SJCRH30 (cell line): ENCODE measurements around the gene ELAVL1. TPM values are rescaled to one million over a fixed set of nuclear protein-coding genes. Genes with fewer than 3 reads are reported as not detected.
"Not testable (repeated sequence)": the region's sequence is repeated elsewhere in the genome, so short reads cannot be mapped to it uniquely, and the experiment has no call there.

Experiments
- DNase-seq, 2 experiments: peaks; one replicate each; pipeline ENCODE4 v3.0.0-alpha.2; 2015 to 2020
- H3K27ac ChIP-seq: fragments of 250-450 bp; sonication (Bioruptor Pico); 2 replicates; pipeline ENCODE4 v1.5.1; 2020; ENCODE audit warnings: mild to moderate bottlenecking, moderate library complexity
- H3K27me3 ChIP-seq: fragments of 250-450 bp; sonication (Bioruptor Pico); 2 replicates; pipeline ENCODE4 v1.5.1; 2020; ENCODE audit warnings: mild to moderate bottlenecking, moderate library complexity
- H3K36me3 ChIP-seq: fragments of 250-450 bp; sonication (Bioruptor Pico); 2 replicates; pipeline ENCODE4 v1.5.1; 2020; ENCODE audit warnings: mild to moderate bottlenecking, moderate library complexity
- H3K4me1 ChIP-seq: fragments of 250-450 bp; sonication (Bioruptor Pico); 2 replicates; pipeline ENCODE4 v1.5.1; 2020; ENCODE audit warnings: mild to moderate bottlenecking, moderate library complexity
- H3K4me3 ChIP-seq: fragments of 250-450 bp; sonication (Bioruptor Pico); 2 replicates; pipeline ENCODE4 v1.5.1; 2020; ENCODE audit warnings: mild to moderate bottlenecking, moderate library complexity
- H3K9me3 ChIP-seq: fragments of 250-450 bp; sonication (Bioruptor Pico); replicated peaks from 2 replicates; pipeline ENCODE4 v1.5.1; 2020; ENCODE audit warnings: mild to moderate bottlenecking, moderate library complexity
- total RNA-seq: library from RNA; depleted of rRNA; stranded (reverse); fragments of >200 nt; shearing (Covaris generic); gene quantifications from 2 replicates; pipeline ENCODE4 v1.2.3, GENCODE V29; 2014

Gene ELAVL1
- total RNA-seq, 1 experiment from 2014 or later = 79.4 TPM

DNA sequence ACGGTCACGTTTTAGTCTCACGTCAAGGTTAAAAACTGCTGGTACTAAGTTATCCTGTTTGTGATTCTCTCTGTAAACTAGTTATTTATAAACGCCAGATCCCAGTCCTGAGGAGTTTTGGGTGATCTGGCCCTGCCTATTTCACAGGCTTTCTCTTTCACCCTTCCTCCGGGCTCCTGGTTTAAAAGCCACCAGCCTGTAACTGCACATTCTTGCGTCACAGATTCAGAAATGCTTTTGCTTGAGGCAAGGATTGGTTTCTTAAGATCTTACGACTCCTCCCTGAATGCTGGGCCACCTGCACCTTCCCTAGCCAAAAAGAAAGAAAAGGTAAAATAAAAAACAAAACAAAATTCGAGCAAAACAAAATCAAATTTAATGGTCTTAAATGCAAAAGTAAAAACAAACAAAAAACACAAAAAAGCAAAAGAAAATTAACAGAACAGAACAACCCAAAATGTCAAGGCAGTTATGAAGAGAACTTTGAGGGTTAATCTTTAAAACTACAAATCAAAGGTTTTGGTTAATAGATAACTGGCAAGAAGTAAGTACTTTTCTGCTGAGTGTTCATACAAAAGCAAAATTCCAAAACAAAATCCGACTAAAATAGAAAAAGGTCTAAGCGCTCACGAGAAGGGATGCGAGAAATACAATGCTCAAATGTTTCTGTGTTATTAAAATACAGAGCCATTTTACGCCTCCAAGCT lies 43.4 kb downstream of the ELAVL1 start:
- no peaks in the 10 kb centered on the region for H3K4me1 ChIP-seq
- no peak overlapping the region for H3K4me3 ChIP-seq
- no peaks in the 10 kb centered on the region for H3K27me3 ChIP-seq
- H3K9me3 ChIP-seq = no peaks in the 10 kb centered on the region
- H3K27ac ChIP-seq = no peak overlapping the region
- no peak for DNase-seq
- H3K36me3 ChIP-seq = peaks cover 26% of the 10 kb centered on the region

GRCh38 chr19:7961082-7961481 lies 44.4 kb downstream of the ELAVL1 start:
- peaks cover 19% of the 10 kb centered on the region for H3K36me3 ChIP-seq
- not testable (repeated sequence) for H3K4me1 ChIP-seq, H3K27me3 ChIP-seq, H3K27ac ChIP-seq, H3K9me3 ChIP-seq, DNase-seq, H3K4me3 ChIP-seq

GRCh38 chr19:7959211-7959610 lies 46.2 kb downstream of the ELAVL1 start:
- H3K36me3 ChIP-seq = peaks cover 11% of the 10 kb centered on the region

GRCh38 chr19:7955696-7956095 lies 49.7 kb downstream of the ELAVL1 start:
- Histone ChIP-seq H3K36me3 (no peaks in the 10 kb centered on the region), H3K4me3 (no peak overlapping the region), H3K9me3 (no peaks in the 10 kb centered on the region), H3K27ac (no peak overlapping the region), H3K27me3 (no peaks in the 10 kb centered on the region), H3K4me1 (no peaks in the 10 kb centered on the region)
- no peak for DNase-seq

More at GRCh38 chr19:7959211-7959610, 46.2 kb downstream of the ELAVL1 start:
- H3K27me3 ChIP-seq = no peaks in the 10 kb centered on the region
- H3K9me3 ChIP-seq = no peaks in the 10 kb centered on the region
- DNase-seq = no peak
- H3K27ac ChIP-seq = no peak overlapping the region
- H3K4me3 ChIP-seq = no peak overlapping the region
- H3K4me1 ChIP-seq = no peaks in the 10 kb centered on the region

DNA sequence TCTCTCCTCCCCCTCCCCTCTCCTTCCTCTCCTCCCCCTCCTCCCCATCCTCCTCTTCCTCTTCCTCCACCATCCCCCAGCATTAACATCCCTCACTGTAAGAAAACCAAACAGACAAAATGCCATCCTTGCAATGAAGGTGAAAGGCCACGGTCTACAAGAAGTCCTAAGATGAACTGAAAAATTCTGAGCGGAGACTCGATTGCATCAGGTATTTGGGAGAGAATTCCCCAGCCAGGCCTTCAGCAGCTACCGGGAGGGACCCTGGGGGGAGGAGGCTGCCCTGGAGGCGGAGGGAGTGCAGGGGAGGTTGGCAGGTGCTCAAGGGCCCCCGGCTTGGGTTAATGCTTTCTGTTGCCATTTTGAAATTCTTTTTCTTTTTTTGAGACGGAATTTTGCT lies 51.9 kb downstream of the ELAVL1 start:
- no peaks in the 10 kb centered on the region for H3K4me1 ChIP-seq
- H3K4me3 ChIP-seq = no peak overlapping the region
- no peaks in the 10 kb centered on the region for H3K27me3 ChIP-seq
- H3K9me3 ChIP-seq = no peaks in the 10 kb centered on the region
- no peak for DNase-seq
- no peak overlapping the region for H3K27ac ChIP-seq
- H3K36me3 ChIP-seq = no peaks in the 10 kb centered on the region

GRCh38 chr19:7953060-7953459 lies 52.4 kb downstream of the ELAVL1 start:
- H3K27me3 ChIP-seq = no peaks in the 10 kb centered on the region
- H3K36me3 ChIP-seq = no peaks in the 10 kb centered on the region
- no peaks in the 10 kb centered on the region for H3K9me3 ChIP-seq
- H3K4me1 ChIP-seq = no peaks in the 10 kb centered on the region
- no peak overlapping the region for H3K27ac ChIP-seq
- DNase-seq = no peak
- no peak overlapping the region for H3K4me3 ChIP-seq

DNA sequence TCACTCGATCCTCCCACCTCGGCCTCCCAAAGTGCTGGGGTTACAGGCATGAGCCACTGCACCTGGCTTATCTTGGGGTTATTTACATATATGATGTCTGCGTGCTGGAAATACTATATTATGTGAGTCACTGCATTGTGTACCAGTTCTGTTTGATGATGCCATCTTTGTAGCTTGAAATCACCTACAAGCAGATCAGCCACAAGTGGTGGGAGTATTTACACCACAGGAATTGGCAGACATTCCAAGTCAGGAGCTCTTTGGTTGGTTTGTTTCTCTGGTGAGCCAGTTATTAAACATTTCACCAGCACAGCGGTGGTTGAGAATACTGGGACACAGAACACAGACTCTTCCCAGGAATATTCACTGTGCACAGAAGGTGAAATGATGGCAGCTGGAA lies 57.5 kb downstream of the ELAVL1 start:
- H3K9me3 ChIP-seq = no peaks in the 10 kb centered on the region
- no peak overlapping the region for H3K4me3 ChIP-seq
- H3K27me3 ChIP-seq = no peaks in the 10 kb centered on the region
- DNase-seq = no peak
- H3K27ac ChIP-seq = no peak overlapping the region
- H3K4me1 ChIP-seq = no peaks in the 10 kb centered on the region
- H3K36me3 ChIP-seq = no peaks in the 10 kb centered on the region

GRCh38 chr19:7944177-7944761 lies 61.2 kb downstream of the ELAVL1 start:
- Histone ChIP-seq H3K27ac (peak overlapping the region; percentile 82), H3K36me3 (peaks cover 6% of the 10 kb centered on the region; the same call in 1 of the 2 replicates), H3K27me3 (no peaks in the 10 kb centered on the region), H3K4me1 (no peaks in the 10 kb centered on the region), H3K4me3 (peak overlapping the region; percentile 82), H3K9me3 (no peaks in the 10 kb centered on the region)
- peak; percentile 92 to 96 for DNase-seq

GRCh38 chr19:7943444-7944176 lies 61.8 kb downstream of the ELAVL1 start, which contains the start of gene TIMM44:
Gene TIMM44, minus strand, starts transcription at chr19:7943666. Its CDS starts 15 bp downstream, at chr19:7943651.
- H3K4me3 ChIP-seq = peak within 1 kb of the TSS; percentile 82
- H3K27ac ChIP-seq = peak within 1 kb of the TSS; percentile 82
- DNase-seq = peak; percentile 99
- H3K36me3 ChIP-seq = peaks cover 6% of the 10 kb centered on the region; the same call in 1 of the 2 replicates
- H3K9me3 ChIP-seq = no peaks in the 10 kb centered on the region
- H3K27me3 ChIP-seq = no peaks in the 10 kb centered on the region
- no peaks in the 10 kb centered on the region for H3K4me1 ChIP-seq

- H3K4me3 ChIP-seq = peak overlapping the region; percentile 82
- no peaks in the 10 kb centered on the region for H3K9me3 ChIP-seq
- peaks cover 6% of the 10 kb centered on the region; the same call in 1 of the 2 replicates for H3K36me3 ChIP-seq
- H3K4me1 ChIP-seq = no peaks in the 10 kb centered on the region
- no peak for DNase-seq
- H3K27ac ChIP-seq = peak overlapping the region; percentile 82
- H3K27me3 ChIP-seq = no peaks in the 10 kb centered on the region
Measured at GRCh38 chr19:7942981-7943443, 62.4 kb downstream of the ELAVL1 start.

DNA sequence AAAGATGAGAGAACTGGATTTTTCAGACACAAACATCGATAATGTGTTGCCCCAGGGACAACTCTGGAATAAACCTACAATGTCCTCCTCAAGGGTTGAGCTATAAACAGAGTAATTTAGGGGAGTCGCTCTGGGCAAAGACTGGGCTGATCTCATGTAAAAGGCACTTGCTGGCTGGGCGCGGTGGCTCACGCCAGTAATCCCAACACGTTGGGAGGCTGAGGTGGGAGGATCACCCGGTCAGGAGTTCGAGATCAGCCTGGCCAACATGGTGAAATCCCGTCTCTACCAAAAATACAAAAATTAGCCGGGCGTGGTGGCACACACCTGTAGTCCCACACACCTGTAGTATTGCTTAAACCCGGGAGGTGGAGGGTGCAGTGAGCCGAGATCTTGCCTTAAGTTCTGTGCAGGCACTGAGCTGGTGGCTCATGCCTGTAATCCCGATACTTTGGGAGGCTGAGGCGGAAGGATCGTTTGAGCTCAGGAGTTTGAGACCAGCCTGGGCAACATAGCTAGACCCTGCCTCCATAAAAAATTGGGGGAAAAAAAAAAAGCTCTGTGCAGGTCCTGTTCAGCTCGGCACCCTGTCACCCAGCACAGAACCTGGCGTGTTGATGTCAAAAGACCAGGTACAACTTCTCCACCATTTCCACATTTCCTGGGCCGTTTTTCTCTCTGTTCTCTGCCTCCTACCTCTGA lies 63.4 kb downstream of the ELAVL1 start:
- no peak overlapping the region for H3K4me3 ChIP-seq
- no peak overlapping the region for H3K27ac ChIP-seq
- DNase-seq = no peak
- no peaks in the 10 kb centered on the region for H3K4me1 ChIP-seq
- peaks cover 6% of the 10 kb centered on the region; the same call in 1 of the 2 replicates for H3K36me3 ChIP-seq
- no peaks in the 10 kb centered on the region for H3K9me3 ChIP-seq
- no peaks in the 10 kb centered on the region for H3K27me3 ChIP-seq

DNA sequence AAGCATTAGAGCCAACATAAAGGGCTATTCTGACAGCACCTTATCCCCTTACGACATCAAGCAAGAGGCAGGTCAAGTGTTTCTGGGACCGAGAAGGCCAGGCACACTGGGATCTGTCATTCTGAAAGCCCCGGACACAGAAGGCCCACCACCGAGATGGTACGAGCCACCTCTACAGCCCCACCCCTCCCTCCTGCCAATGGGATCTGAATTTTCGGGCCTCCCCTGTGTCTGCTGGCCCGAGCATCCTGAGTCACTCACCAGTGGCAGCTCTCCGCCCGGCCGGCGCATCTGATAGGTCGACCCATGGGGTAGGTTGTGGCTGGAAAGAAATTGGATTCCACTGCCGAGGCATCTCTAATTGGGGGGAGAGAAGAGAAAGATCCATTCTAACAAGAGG lies 64.6 kb downstream of the ELAVL1 start:
- H3K4me3 ChIP-seq = no peak overlapping the region
- H3K9me3 ChIP-seq = no peaks in the 10 kb centered on the region
- H3K27me3 ChIP-seq = no peaks in the 10 kb centered on the region
- no peak for DNase-seq
- no peaks in the 10 kb centered on the region for H3K4me1 ChIP-seq
- peaks cover 10% of the 10 kb centered on the region; the same call in 1 of the 2 replicates for H3K36me3 ChIP-seq
- no peak overlapping the region for H3K27ac ChIP-seq

- Histone ChIP-seq H3K36me3 (peaks cover 20% of the 10 kb centered on the region), H3K27me3 (no peaks in the 10 kb centered on the region), H3K4me1 (no peaks in the 10 kb centered on the region), H3K4me3 (no peak overlapping the region), H3K9me3 (no peaks in the 10 kb centered on the region), H3K27ac (no peak overlapping the region)
- DNase-seq = no peak
Measured at GRCh38 chr19:7934766-7935165, 70.7 kb downstream of the ELAVL1 start.

DNA sequence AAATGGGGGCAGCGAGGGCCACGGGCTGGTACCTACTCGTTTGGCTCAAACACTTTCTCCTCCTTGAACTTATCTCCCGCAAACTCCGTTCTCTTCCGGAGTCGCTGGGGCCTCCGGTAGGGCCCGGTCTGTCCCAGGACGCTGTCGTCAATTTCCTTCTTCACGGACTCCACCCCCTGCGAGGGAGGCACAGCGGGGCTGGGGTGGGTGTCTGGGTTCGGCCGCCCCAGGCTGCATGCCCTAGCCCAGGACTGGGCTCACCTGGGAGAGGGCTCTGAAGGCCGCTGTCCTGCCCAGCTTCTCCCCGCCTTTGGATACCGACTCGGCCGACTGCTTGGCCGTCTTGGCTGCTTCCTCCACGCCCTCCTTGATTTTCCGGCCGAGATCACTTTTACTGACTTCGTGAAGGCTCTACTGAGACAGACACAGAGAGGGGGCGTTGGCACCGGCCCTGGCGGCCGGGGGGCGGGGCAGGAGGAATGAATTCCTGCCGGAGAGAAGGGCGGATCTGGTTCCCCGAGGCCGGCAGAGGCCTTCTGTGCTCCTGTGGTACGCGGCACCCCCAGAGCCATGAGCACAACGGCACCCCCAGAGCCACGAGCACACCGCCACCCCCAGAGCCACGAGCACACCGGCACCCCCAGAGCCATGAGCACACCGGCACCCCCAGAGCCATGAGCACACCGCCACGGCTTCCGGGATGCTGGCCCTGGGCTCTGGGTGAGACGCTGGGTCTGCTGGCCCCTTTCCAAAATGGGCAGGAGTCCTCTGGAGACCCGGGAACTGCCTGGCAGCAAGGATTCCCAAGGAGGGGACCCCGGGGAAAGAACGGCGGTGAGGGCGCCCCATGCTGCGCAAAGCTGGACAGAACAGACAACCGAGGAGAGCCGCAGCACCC lies 71.4 kb downstream of the ELAVL1 start:
- Histone ChIP-seq H3K27ac (no peak overlapping the region), H3K4me3 (no peak overlapping the region), H3K36me3 (peaks cover 20% of the 10 kb centered on the region), H3K9me3 (no peaks in the 10 kb centered on the region), H3K27me3 (no peaks in the 10 kb centered on the region), H3K4me1 (peaks cover 1% of the 10 kb centered on the region; the same call in 1 of the 2 replicates)
- no peak for DNase-seq
